ENCODE results near the gene C1orf226. TPM values are rescaled to one million over a fixed set of nuclear protein-coding genes. Genes with fewer than 3 reads are reported as not detected.
A peak's percentile ranks its signal among the peaks of the same experiment; 100 is the strongest.

The C1orf226 gene
- total and polyA plus RNA-seq, 9 of the 15 experiments (the other 6 are each of a cell fraction or from before 2014, with no cell fraction given) = 0.10 to 1.4 (median 0.47) TPM

GRCh38 chr1:162422662-162423375, 41.3 kb downstream of the C1orf226 start (continued):
- TF ChIP-seq ZBTB40 (IDR thresholded peaks at IDR 0.05) (no peak), ZBTB40 (CRISPR knock-in tag; IDR thresholded peaks at IDR 0.05) (no peak), GMEB1 (CRISPR knock-in tag; IDR thresholded peaks at IDR 0.05) (no peak), THRB (CRISPR knock-in tag; conservative IDR thresholded peaks at IDR 0.05) (no peak), CBX1 (IDR thresholded peaks at IDR 0.05; ENCODE audit: low read depth) (peak; percentile 38; the same call in 1 of the 2 replicates), NR2C2 (CRISPR knock-in tag; IDR thresholded peaks at IDR 0.05) (no peak), NR2C2 (tag; IDR thresholded peaks at IDR 0.05) (no peak; the same call in 1 of the 2 replicates), HDGF (IDR thresholded peaks at IDR 0.05) (no peak), SLC30A9 (CRISPR knock-in tag; IDR thresholded peaks at IDR 0.05) (no peak), EHMT2 (IDR thresholded peaks at IDR 0.05) (0 out of 2 replicates have a peak, but pooled peaks have one; percentile 53), SMARCE1 (IDR thresholded peaks at IDR 0.05) (peak; percentile 92)
